AG04449 (cell line): Measurements from ENCODE around the gene MEG3.
"Not testable (repeated sequence)": the region's sequence is repeated elsewhere in the genome, so short reads cannot be mapped to it uniquely, and the experiment has no call there.

Experiments used
- CTCF ChIA-PET: fragments of 350-600 bp; formaldehyde crosslinking; extraction: SDS; loops from one replicate; lab custom pipeline; 2021; ENCODE audit warnings: antibody characterized with exemption; lab: Yijun Ruan, JAX
- POLR2A ChIA-PET: fragments of 400-600, 350-600 bp; formaldehyde crosslinking; extraction: SDS; loops from one replicate; lab custom pipeline; 2020; ENCODE audit warnings: antibody characterized with exemption, inconsistent platforms; lab: Yijun Ruan, JAX
- DNase-seq: peaks from one replicate; pipeline ENCODE4 v3.0.0-alpha.2; 2010; ENCODE audit warnings: low read depth, low spot score
- H3K4me3 ChIP-seq: 2 replicates; pipeline ENCODE4 v1.5.1; 2011; ENCODE audit warnings: low read depth, mild to moderate bottlenecking, control low read depth, low read length
- CTCF ChIP-seq: IDR thresholded peaks from one replicate; pipeline ENCODE4 v1.5.1; 2011; ENCODE audit warnings: mild to moderate bottlenecking, moderate library complexity, low read length, control low read depth, inconsistent platforms; ENCODE audit not compliant: insufficient read depth; ENCODE audit errors: missing control alignments

The MEG3 gene

DNA sequence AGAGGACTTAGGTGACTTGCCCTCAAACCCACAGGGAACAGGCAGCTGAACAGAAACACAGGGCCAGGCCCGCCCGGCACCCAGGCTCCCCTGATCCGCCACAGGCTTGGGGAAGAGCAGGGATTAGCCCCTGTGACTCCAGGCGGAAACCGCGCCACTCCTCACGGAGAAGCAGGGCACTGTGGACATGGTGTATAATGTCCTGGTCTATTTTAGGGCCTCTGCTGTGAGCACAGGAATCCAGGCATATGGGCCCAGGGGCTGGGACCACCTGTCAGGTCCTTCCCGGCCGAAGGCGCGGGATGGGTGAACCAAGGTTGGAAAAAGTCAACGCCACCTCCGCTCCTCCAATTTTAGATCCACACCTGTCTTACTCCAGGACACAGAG is 34.6 kb upstream of the MEG3 start:
- H3K4me3 ChIP-seq: no peak overlapping the region
- TF ChIP-seq CTCF: no peak
- ChIA-PET CTCF (no interaction called here), POLR2A (no interaction called here)
- DNase-seq: no peak

GRCh38 chr14:100791995-100792394 is 33.9 kb upstream of the MEG3 start:
- POLR2A ChIA-PET: no interaction called here
- CTCF ChIA-PET: no interaction called here
- H3K4me3 ChIP-seq: no peak overlapping the region
- DNase-seq: no peak
- no peak for TF ChIP-seq CTCF

DNA sequence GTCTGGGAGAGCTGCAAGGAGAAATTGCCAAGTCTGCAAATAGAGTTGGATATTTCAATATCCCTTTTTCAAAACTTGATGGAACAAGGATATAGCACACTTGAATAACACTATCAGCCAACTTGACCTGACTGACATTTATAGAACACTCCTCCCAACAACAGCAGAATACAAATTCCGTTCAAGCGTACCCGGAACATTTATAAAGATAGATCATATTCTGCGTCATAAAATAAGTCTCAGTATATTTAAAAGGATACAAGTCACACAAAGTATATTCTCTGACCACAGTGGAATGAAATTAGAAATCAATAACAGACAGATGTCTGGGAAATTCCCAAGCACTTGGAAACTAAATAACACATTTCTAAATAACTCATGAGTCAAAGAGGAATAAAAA is 29.0 kb upstream of the MEG3 start:
- ChIA-PET CTCF (no interaction called here), POLR2A (no interaction called here)
- DNase-seq: no peak
- H3K4me3 ChIP-seq: no peak overlapping the region
- TF ChIP-seq CTCF: no peak

DNA sequence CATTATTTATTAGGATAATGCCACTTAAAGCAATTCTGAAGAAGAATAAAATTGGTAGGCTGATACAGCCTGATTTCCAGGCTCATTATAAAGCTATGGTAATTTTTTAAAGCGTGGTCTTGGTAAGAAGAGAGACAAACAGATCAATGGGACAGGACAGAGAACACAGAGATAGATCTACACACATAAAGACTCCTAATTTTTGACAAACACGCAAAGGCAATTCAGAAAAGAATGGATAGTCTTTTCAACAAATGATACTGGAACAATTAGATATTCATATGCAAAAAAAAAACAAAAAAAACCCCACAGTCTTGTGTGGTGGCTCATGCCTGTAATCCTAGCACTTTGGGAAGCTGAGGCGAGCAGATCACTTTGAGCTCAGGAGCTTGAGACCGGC is 25.9 kb upstream of the MEG3 start:
- ChIA-PET POLR2A (no interaction called here), CTCF (no interaction called here)
- no peak for TF ChIP-seq CTCF
- no peak overlapping the region for H3K4me3 ChIP-seq
- DNase-seq: no peak

GRCh38 chr14:100801433-100801832 is 24.5 kb upstream of the MEG3 start:
- POLR2A ChIA-PET, H3K4me3 ChIP-seq, CTCF ChIA-PET, DNase-seq: not testable (repeated sequence)

- ChIA-PET CTCF (no interaction called here), POLR2A (no interaction called here)
- H3K4me3 ChIP-seq: no peak overlapping the region
- DNase-seq: no peak
- no peak for TF ChIP-seq CTCF
These were observed 23.7 kb upstream of the MEG3 start for GRCh38 chr14:100802179-100802578.

GRCh38 chr14:100802766-100803165 is 23.2 kb upstream of the MEG3 start:
- ChIA-PET POLR2A (no interaction called here), CTCF (interaction anchor here (0.7 kb wide), 1 partner anchor 825 kb away, joined by 3 read pairs; no protein-coding TSS in a partner anchor)
- no peak overlapping the region for H3K4me3 ChIP-seq
- no peak for TF ChIP-seq CTCF
- no peak for DNase-seq
